Tibial artery (tissue), 4 donors: ENCODE measurements around the gene CDHR1.

Experiments
- DNase-seq, 2 donors: peaks; one replicate each; pipeline ENCODE4 v3.0.0-alpha.2; 2019
- H3K27ac ChIP-seq, 2 donors: fragments of 200-600 bp; sonication (generic) in 1 of 2; 1 replicate in 1 of 2; 2 replicates in 1 of 2; pipeline ENCODE4 v1.5.1; 2018 to 2019; ENCODE audit warnings: mild to moderate bottlenecking in 1 of 2
- H3K27me3 ChIP-seq, 2 donors: fragments of 200-600 bp; sonication (generic) in 1 of 2; one replicate each; pipeline versions ENCODE4 v1.5.1 to v1.6.0; 2016 to 2019
- H3K36me3 ChIP-seq, 3 donors: fragments of 200-600 bp; sonication (generic) in 2 of 3; one replicate each; pipeline ENCODE4 v1.5.1; 2016 to 2019; ENCODE audit warnings: mild to moderate bottlenecking in 2 of 3
- H3K4me1 ChIP-seq, 4 donors: fragments of 200-600 bp; sonication (generic) in 2 of 4; 1 replicate in 3 of 4; 2 replicates in 1 of 4; pipeline ENCODE4 v1.5.1; 2016 to 2019
- H3K4me3 ChIP-seq, 2 donors: fragments of 200-600 bp; sonication (generic) in 1 of 2; 1 replicate in 1 of 2; 2 replicates in 1 of 2; pipeline ENCODE4 v1.5.1; 2018 to 2019; ENCODE audit warnings: mild to moderate bottlenecking in 2 of 2
- H3K9me3 ChIP-seq, 3 donors: fragments of 200-600 bp; sonication (generic) in 1 of 3; one replicate each; pipeline ENCODE4 v1.5.1; 2016 to 2019
- CTCF ChIP-seq, 2 experiments: fragments of 200-600 bp in 1 of 2; fragments of 450-650 bp in 1 of 2; IDR thresholded peaks; one replicate each; pipeline ENCODE4 v1.5.1; 2017 to 2019; ENCODE audit warnings: antibody characterized with exemption in 2 of 2, mild to moderate bottlenecking in 1 of 2, moderate library complexity in 1 of 2
- intact Hi-C: fragments of 100-400 bp; cut with DNase I; formaldehyde crosslinking; loops from one replicate; pipeline ENCODE4 v1.15.0; 2023; ENCODE audit warnings: low total_unique reads

CDHR1 gene

GRCh38 chr10:84233940-84234339 lies 39.6 kb downstream of the CDHR1 start:
- Histone ChIP-seq H3K36me3 (no peaks in the 10 kb centered on the region), H3K9me3 (no peaks in the 10 kb centered on the region), H3K27me3 (peaks cover 0 to 18% of the 10 kb centered on the region in 2 donors), H3K27ac (no peak overlapping the region), H3K4me1 (peaks cover 0 to 5% (median 3%) of the 10 kb centered on the region in 4 donors), H3K4me3 (no peak overlapping the region)
- TF ChIP-seq CTCF (IDR thresholded peaks at IDR 0.05) = no peak
- intact Hi-C loops = no loop called here
- DNase-seq = peak in 1 of 2 donors; percentile 20

DNA sequence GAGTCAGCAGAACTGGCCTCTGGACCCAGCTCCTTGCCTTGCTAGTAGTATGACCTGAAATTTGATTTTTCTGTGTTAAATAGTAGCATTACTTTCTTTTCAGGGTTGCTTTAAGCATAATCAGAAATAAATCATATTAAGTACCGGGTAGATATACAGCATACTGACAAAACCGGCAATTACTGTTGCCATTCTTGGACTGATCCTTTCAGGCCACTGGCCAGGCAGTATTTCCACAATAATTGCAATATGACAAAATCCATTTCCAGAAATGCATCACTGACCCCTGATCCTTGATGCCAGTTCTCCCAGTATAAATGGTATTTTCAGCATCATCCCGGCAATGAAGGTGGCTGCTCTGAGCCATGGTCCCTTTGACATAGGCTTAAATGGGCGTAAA lies 40.1 kb downstream of the CDHR1 start:
- H3K36me3 ChIP-seq = no peaks in the 10 kb centered on the region
- DNase-seq = no peak
- peaks cover 0 to 18% of the 10 kb centered on the region in 2 donors for H3K27me3 ChIP-seq
- no peak overlapping the region for H3K27ac ChIP-seq
- peaks cover 0 to 5% (median 3%) of the 10 kb centered on the region in 4 donors for H3K4me1 ChIP-seq
- no peak overlapping the region for H3K4me3 ChIP-seq
- H3K9me3 ChIP-seq = no peaks in the 10 kb centered on the region
- no peak for TF ChIP-seq CTCF (IDR thresholded peaks at IDR 0.05)
- intact Hi-C loops = no loop called here

DNA sequence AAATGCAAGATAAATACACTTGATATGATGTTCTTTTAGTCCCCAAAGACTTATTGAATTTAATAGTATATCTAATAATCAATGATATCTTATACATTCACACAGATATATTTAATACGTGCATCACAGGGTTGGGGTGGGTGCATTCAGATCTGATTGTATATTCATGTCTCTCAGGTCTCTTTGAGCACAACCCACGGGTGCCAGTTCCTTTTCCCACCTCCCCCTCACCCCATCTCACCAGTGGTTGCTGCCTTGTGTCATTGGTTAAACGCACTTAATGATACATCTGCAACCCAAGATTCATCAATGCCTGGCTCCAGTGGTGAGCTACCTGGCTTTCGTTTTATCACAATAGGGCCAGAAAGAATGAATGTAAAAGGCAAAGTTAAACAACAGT lies 40.8 kb downstream of the CDHR1 start:
- Histone ChIP-seq H3K4me3 (no peak overlapping the region), H3K4me1 (peaks cover 0 to 5% (median 3%) of the 10 kb centered on the region in 4 donors), H3K9me3 (no peaks in the 10 kb centered on the region), H3K36me3 (no peaks in the 10 kb centered on the region), H3K27ac (no peak overlapping the region), H3K27me3 (peaks cover 0 to 20% of the 10 kb centered on the region in 2 donors)
- intact Hi-C loops = no loop called here
- TF ChIP-seq CTCF (IDR thresholded peaks at IDR 0.05) = no peak
- no peak for DNase-seq

GRCh38 chr10:84236807-84237198 lies 42.5 kb downstream of the CDHR1 start:
- Histone ChIP-seq H3K27me3 (peaks cover 0 to 21% of the 10 kb centered on the region in 2 donors), H3K36me3 (no peaks in the 10 kb centered on the region), H3K4me3 (no peak overlapping the region), H3K27ac (no peak overlapping the region), H3K4me1 (no peaks in the 10 kb centered on the region), H3K9me3 (no peaks in the 10 kb centered on the region)
- intact Hi-C loops = no loop called here
- no peak for TF ChIP-seq CTCF (IDR thresholded peaks at IDR 0.05)
- DNase-seq = no peak

DNA sequence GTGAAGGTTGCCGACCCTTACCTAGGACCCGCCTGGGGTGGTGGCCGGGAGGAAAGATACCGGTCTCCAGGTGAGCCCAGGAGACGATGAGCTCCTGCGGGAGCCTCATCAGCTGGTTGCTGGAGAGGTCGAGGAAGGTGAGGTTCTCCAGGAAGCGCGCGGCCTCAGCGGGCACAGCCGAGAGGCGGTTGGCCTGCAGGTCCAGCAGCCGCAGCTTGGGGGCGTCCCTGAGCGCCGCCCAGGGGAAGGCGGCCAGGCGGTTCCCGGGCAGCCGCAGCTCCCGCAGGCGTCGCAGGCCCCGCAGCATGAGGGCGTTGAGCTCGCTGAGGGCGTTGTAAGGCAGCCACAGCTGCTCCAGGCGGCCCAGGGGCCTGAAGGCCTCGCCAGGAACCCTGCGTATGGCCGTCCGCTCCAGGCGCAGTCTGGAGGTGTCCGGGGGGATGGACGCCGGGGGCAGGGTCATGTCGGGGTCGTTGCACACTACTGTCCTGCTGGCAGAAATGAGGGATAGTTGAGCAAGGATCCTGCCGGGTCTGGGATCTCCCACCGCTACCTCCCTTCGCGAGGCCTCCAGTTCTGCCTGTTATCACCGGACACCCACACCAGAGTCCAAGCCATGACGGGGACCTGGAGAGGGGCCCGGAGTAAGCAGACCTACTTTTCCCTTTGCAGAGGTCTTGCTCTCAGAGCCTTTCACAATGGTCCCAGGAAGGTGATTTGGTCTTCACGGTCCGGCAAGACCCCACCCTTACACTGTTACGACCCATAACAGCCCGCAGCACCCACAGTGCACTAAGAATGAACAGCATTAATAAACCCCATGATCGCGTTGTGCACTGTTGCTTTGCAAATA lies 43.1 kb downstream of the CDHR1 start:
- Histone ChIP-seq H3K36me3 (no peaks in the 10 kb centered on the region), H3K4me3 (no peak overlapping the region), H3K4me1 (no peaks in the 10 kb centered on the region), H3K9me3 (no peaks in the 10 kb centered on the region), H3K27me3 (peaks cover 0 to 21% of the 10 kb centered on the region in 2 donors), H3K27ac (no peak overlapping the region)
- TF ChIP-seq CTCF (IDR thresholded peaks at IDR 0.05) = no peak
- no peak for DNase-seq
- intact Hi-C loops = no loop called here
